Omental fat pad (tissue), 4 donors: ENCODE data around the gene PRKCA. TPM values are rescaled to one million over a fixed set of nuclear protein-coding genes. Genes with fewer than 3 reads are reported as not detected.

Experiments
- ATAC-seq: fragments of 150-250 bp; one replicate; pipeline ENCODE4 v1.9.1; 2016; ENCODE audit warnings: mild to moderate bottlenecking, moderate library complexity; ENCODE audit not compliant: low FRiP score
- DNase-seq: peaks from one replicate; pipeline ENCODE4 v3.0.0-alpha.2; 2019; ENCODE audit warnings: low spot score
- CTCF ChIP-seq, 3 donors: fragments of 450-650 bp; IDR thresholded peaks; one replicate each; pipeline ENCODE4 v1.5.1; 2016 to 2017; ENCODE audit warnings: antibody characterized with exemption in 3 of 3, mild to moderate bottlenecking in 3 of 3, moderate library complexity in 2 of 3
- total RNA-seq, 4 donors: library from RNA; depleted of rRNA; stranded (reverse); fragments of >200 nt; gene quantifications; one replicate each; pipeline ENCODE4 v1.1.0, GENCODE V29; 2016

PRKCA gene
- total RNA-seq, 4 donors from 2014 or later, result 6.7 to 14.3 (median 10.3) TPM

- no peak for TF ChIP-seq CTCF (IDR thresholded peaks at IDR 0.05)
- ATAC-seq (no peak), DNase-seq (no peak)
These were observed 134.2 kb downstream of the PRKCA start for GRCh38 chr17:66436631-66437030.

GRCh38 chr17:66437476-66438026, 135.1 kb downstream of the PRKCA start:
- no peak for TF ChIP-seq CTCF (IDR thresholded peaks at IDR 0.05)
- ATAC-seq (no peak), DNase-seq (no peak)

GRCh38 chr17:66438101-66438500, 135.7 kb downstream of the PRKCA start:
- ATAC-seq (no peak), DNase-seq (no peak)
- TF ChIP-seq CTCF (IDR thresholded peaks at IDR 0.05), result no peak

- ATAC-seq, result no peak
- no peak for TF ChIP-seq CTCF (IDR thresholded peaks at IDR 0.05)
- DNase-seq, result no peak
These were observed 138.8 kb downstream of the PRKCA start for GRCh38 chr17:66441101-66441661.

GRCh38 chr17:66443166-66443565, 140.8 kb downstream of the PRKCA start:
- ATAC-seq (no peak), DNase-seq (no peak)
- no peak for TF ChIP-seq CTCF (IDR thresholded peaks at IDR 0.05)

- no peak for DNase-seq
- no peak for ATAC-seq
- TF ChIP-seq CTCF (IDR thresholded peaks at IDR 0.05), result no peak
These were observed 141.2 kb downstream of the PRKCA start for GRCh38 chr17:66443606-66444005.

- DNase-seq, result no peak
- no peak for TF ChIP-seq CTCF (IDR thresholded peaks at IDR 0.05)
- ATAC-seq, result no peak
These were observed 141.6 kb downstream of the PRKCA start for GRCh38 chr17:66444031-66444430.
